ENCODE results near the gene MAPK11.

- TF ChIP-seq, protein P1, sequence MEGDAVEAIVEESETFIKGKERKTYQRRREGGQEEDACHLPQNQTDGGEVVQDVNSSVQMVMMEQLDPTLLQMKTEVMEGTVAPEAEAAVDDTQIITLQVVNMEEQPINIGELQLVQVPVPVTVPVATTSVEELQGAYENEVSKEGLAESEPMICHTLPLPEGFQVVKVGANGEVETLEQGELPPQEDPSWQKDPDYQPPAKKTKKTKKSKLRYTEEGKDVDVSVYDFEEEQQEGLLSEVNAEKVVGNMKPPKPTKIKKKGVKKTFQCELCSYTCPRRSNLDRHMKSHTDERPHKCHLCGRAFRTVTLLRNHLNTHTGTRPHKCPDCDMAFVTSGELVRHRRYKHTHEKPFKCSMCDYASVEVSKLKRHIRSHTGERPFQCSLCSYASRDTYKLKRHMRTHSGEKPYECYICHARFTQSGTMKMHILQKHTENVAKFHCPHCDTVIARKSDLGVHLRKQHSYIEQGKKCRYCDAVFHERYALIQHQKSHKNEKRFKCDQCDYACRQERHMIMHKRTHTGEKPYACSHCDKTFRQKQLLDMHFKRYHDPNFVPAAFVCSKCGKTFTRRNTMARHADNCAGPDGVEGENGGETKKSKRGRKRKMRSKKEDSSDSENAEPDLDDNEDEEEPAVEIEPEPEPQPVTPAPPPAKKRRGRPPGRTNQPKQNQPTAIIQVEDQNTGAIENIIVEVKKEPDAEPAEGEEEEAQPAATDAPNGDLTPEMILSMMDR (IDR thresholded peaks at IDR 0.05; ENCODE audit: borderline replicate concordance, extremely low read depth, low read length, poor library complexity, severe bottlenecking), result no peak
- TF ChIP-seq EZH2 (IDR thresholded peaks at IDR 0.05; ENCODE audit: borderline replicate concordance, low read depth, low read length, severe bottlenecking), result no peak
Observed at GRCh38 chr22:50266994-50267393, 3.2 kb downstream of the MAPK11 start.

All from DND-41 (cell line).